WTC11 (cell line): Measurements from ENCODE around the gene CACNA2D3.

Experiments
- ATF1 ChIP-seq: sonication (generic); formaldehyde crosslinking; IDR thresholded peaks from 2 replicates; pipeline ENCODE4 v1.8.1; 2023; ENCODE audit warnings: mild to moderate bottlenecking, moderate library complexity, missing genetic modification reagents
- ELF4 ChIP-seq: sonication (generic); formaldehyde crosslinking; IDR thresholded peaks from 2 replicates; pipeline ENCODE4 v1.8.1; 2022; ENCODE audit warnings: low read depth, mild to moderate bottlenecking, moderate library complexity, missing genetic modification reagents
- HMGXB4 ChIP-seq: sonication (generic); formaldehyde crosslinking; IDR thresholded peaks from 2 replicates; pipeline ENCODE4 v1.8.1; 2023; ENCODE audit warnings: mild to moderate bottlenecking, moderate library complexity, missing genetic modification reagents
- MAX ChIP-seq: sonication (generic); formaldehyde crosslinking; IDR thresholded peaks from 2 replicates; pipeline ENCODE4 v1.8.0; 2022; ENCODE audit warnings: mild to moderate bottlenecking, missing genetic modification reagents
- MLX ChIP-seq: sonication (generic); formaldehyde crosslinking; IDR thresholded peaks from 2 replicates; pipeline ENCODE4 v1.8.1; 2023; ENCODE audit warnings: mild to moderate bottlenecking, missing genetic modification reagents, moderate library complexity
- NR1H2 ChIP-seq: sonication (generic); formaldehyde crosslinking; IDR thresholded peaks from 2 replicates; pipeline ENCODE4 v1.9.0; 2021; ENCODE audit warnings: mild to moderate bottlenecking, moderate library complexity, missing genetic modification reagents
- NR2C2 ChIP-seq: sonication (generic); formaldehyde crosslinking; IDR thresholded peaks from 2 replicates; pipeline ENCODE4 v1.8.0; 2022; ENCODE audit warnings: mild to moderate bottlenecking, missing genetic modification reagents
- RELA ChIP-seq: sonication (generic); formaldehyde crosslinking; IDR thresholded peaks from 2 replicates; pipeline ENCODE4 v1.8.1; 2022; ENCODE audit warnings: missing genetic modification reagents, mild to moderate bottlenecking, borderline replicate concordance
- SMAD3 ChIP-seq: sonication (generic); formaldehyde crosslinking; IDR thresholded peaks from 2 replicates; pipeline ENCODE4 v1.8.0; 2022; ENCODE audit warnings: missing genetic modification reagents, mild to moderate bottlenecking, borderline replicate concordance
- STAT6 ChIP-seq: sonication (generic); formaldehyde crosslinking; conservative IDR thresholded peaks from 2 replicates; pipeline ENCODE4 v1.8.1; 2023; ENCODE audit warnings: mild to moderate bottlenecking, low read depth, missing genetic modification reagents, moderate library complexity
- ZNF121 ChIP-seq: sonication (generic); formaldehyde crosslinking; IDR thresholded peaks from 2 replicates; pipeline ENCODE4 v1.8.0; 2023; ENCODE audit warnings: missing genetic modification reagents
- TF ChIP-seq, protein P1 (sequence below): sonication (generic); formaldehyde crosslinking; IDR thresholded peaks from 2 replicates; pipeline ENCODE4 v1.8.0; 2023; ENCODE audit warnings: missing genetic modification reagents
- TF ChIP-seq, protein P2 (sequence below): fragments of 200-600 bp; IDR thresholded peaks from 2 replicates; pipeline ENCODE4 v1.8.0; 2022; ENCODE audit warnings: antibody characterized with exemption

GRCh38 chr3:54122324-54123002 is at the start of gene CACNA2D3:
- TF ChIP-seq, protein P1, sequence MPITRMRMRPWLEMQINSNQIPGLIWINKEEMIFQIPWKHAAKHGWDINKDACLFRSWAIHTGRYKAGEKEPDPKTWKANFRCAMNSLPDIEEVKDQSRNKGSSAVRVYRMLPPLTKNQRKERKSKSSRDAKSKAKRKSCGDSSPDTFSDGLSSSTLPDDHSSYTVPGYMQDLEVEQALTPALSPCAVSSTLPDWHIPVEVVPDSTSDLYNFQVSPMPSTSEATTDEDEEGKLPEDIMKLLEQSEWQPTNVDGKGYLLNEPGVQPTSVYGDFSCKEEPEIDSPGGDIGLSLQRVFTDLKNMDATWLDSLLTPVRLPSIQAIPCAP = no peak
- TF ChIP-seq MAX (CRISPR knock-in tag) = peak; percentile 48; the same call in 1 of the 2 replicates
- TF ChIP-seq, protein P2, sequence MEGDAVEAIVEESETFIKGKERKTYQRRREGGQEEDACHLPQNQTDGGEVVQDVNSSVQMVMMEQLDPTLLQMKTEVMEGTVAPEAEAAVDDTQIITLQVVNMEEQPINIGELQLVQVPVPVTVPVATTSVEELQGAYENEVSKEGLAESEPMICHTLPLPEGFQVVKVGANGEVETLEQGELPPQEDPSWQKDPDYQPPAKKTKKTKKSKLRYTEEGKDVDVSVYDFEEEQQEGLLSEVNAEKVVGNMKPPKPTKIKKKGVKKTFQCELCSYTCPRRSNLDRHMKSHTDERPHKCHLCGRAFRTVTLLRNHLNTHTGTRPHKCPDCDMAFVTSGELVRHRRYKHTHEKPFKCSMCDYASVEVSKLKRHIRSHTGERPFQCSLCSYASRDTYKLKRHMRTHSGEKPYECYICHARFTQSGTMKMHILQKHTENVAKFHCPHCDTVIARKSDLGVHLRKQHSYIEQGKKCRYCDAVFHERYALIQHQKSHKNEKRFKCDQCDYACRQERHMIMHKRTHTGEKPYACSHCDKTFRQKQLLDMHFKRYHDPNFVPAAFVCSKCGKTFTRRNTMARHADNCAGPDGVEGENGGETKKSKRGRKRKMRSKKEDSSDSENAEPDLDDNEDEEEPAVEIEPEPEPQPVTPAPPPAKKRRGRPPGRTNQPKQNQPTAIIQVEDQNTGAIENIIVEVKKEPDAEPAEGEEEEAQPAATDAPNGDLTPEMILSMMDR = no peak
- TF ChIP-seq MLX = no peak
- no peak for TF ChIP-seq ZNF121 (CRISPR knock-in tag)
- TF ChIP-seq ATF1 (CRISPR knock-in tag) = no peak
- TF ChIP-seq HMGXB4 (CRISPR knock-in tag) = no peak
- TF ChIP-seq STAT6 (CRISPR knock-in tag) = no peak
- no peak for TF ChIP-seq NR2C2
- TF ChIP-seq RELA (CRISPR knock-in tag) = no peak
- no peak for TF ChIP-seq ELF4
- TF ChIP-seq SMAD3 (CRISPR knock-in tag) = no peak
- no peak for TF ChIP-seq NR1H2
